ENCODE results near the gene HNRNPR.

HNRNPR gene

DNA sequence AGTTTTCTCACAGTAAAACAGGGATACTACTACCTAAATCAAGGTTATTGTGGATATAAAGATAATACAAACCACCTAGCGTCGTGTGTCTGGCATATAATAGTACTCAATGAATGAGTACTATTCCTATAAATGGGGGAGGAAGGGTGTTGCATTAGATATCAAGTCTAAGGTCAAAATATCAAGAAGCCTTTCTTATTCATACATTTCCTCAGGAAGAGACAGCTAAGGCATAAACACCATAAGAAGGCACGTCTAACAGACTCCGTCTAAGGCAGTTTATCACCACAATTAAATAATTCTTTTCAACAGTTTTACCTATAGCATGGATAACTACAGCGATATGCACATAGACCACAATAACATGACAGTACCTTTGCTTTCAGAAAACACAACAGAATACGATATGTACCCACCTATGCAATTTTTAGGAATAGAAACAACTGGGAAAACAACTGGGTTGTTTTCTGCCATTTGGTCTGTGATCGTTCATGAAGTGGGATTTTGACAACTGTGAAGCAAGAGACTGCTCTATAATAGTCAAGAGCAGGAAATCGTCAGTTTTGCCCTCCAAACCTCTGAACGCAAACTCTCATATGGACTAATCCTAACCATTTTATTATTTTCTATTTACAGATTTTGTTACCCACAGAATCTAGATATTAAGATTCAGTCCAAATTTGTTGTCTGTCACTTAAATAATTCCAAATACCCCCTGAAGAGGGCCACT is 53.1 kb downstream of the HNRNPR start:
- in situ Hi-C loops (cut with HindIII; ENCODE audit: low sequenced_read_pairs), result no loop called here
- DNase-seq (ENCODE audit: low read depth, low spot score), result no peak
- no peak overlapping the region for H3K4me3 ChIP-seq (ENCODE audit: low read depth, low read length)
- TF ChIP-seq, protein P1, sequence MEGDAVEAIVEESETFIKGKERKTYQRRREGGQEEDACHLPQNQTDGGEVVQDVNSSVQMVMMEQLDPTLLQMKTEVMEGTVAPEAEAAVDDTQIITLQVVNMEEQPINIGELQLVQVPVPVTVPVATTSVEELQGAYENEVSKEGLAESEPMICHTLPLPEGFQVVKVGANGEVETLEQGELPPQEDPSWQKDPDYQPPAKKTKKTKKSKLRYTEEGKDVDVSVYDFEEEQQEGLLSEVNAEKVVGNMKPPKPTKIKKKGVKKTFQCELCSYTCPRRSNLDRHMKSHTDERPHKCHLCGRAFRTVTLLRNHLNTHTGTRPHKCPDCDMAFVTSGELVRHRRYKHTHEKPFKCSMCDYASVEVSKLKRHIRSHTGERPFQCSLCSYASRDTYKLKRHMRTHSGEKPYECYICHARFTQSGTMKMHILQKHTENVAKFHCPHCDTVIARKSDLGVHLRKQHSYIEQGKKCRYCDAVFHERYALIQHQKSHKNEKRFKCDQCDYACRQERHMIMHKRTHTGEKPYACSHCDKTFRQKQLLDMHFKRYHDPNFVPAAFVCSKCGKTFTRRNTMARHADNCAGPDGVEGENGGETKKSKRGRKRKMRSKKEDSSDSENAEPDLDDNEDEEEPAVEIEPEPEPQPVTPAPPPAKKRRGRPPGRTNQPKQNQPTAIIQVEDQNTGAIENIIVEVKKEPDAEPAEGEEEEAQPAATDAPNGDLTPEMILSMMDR (IDR thresholded peaks at IDR 0.05; ENCODE audit: low read depth, low read length), result no peak

- no peak for DNase-seq (ENCODE audit: low read depth, low spot score)
- in situ Hi-C loops (cut with HindIII; ENCODE audit: low sequenced_read_pairs), result no loop called here
- H3K4me3 ChIP-seq (ENCODE audit: low read depth, low read length), result no peak overlapping the region
- TF ChIP-seq, protein P1 (IDR thresholded peaks at IDR 0.05; ENCODE audit: low read depth, low read length), result no peak
These were observed 55.4 kb downstream of the HNRNPR start for GRCh38 chr1:23288671-23289070.

DNA sequence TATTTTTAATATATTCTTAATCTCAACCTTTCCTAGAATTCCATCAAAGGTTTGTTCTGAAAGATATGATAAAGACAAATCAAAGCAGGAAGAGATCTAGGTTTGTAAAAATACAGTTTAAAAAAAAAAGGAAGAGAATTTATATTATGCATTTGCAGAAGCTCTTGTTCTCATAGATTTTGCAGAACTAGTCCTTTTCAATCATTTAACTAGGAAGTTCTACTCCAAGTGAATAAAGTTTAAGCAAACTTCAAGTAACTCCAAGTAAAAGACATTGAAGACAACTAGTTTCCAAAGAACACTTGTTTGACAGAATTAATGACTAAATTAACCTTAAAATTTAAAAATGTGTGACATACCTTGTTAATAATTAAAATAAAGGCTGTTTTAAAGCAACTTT is 55.9 kb downstream of the HNRNPR start:
- TF ChIP-seq, protein P1 (IDR thresholded peaks at IDR 0.05; ENCODE audit: low read depth, low read length), result no peak
- DNase-seq (ENCODE audit: low read depth, low spot score), result no peak
- in situ Hi-C loops (cut with HindIII; ENCODE audit: low sequenced_read_pairs), result no loop called here
- no peak overlapping the region for H3K4me3 ChIP-seq (ENCODE audit: low read depth, low read length)

- in situ Hi-C loops (cut with HindIII; ENCODE audit: low sequenced_read_pairs), result no loop called here
- no peak for DNase-seq (ENCODE audit: low read depth, low spot score)
- TF ChIP-seq, protein P1 (IDR thresholded peaks at IDR 0.05; ENCODE audit: low read depth, low read length), result no peak
- H3K4me3 ChIP-seq (ENCODE audit: low read depth, low read length), result no peak overlapping the region
These were observed 57.7 kb downstream of the HNRNPR start for GRCh38 chr1:23286401-23286800.

DNA sequence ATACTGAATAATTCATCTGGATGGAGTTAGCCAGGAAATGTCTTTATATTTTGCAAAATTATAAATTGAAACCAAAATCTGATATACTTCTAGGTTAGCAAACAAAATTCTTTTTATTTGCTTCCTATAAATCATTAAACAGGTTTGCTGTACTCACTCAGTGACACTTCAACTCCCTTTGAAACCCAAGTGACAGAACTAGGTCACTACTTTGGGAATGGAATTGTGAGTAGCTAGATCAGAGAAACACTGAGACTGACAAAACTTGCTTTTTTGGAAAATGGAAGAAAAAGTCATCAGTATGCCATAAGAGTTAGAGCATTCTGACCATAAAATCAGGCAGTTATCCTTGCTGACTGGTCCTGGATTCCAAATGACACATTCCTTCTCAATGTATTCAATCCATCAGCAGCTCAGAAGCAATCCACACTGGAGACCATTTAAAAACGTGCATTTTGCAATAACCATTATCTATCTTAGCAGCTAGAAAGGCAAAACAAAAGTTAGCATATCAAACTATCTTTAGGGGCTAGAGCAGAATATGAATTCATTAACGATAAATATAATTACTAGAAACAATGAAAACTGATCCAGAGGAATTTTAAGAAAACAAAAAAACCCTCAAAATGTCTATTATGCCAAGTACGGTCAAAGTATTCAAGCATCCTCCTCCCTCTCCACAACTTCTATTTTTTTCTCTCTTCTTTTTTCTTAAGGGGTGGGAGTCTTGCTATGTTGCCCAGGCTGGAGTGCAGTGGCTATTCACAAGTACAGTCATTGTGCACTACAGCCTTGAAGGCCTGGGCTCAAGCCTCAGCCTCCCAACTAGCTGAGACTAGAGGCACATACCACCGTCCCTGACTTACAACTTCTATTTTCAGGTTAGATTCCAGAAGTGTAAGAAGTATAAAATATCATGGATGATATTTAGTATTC is 60.1 kb downstream of the HNRNPR start:
- no peak overlapping the region for H3K4me3 ChIP-seq (ENCODE audit: low read depth, low read length)
- in situ Hi-C loops (cut with HindIII; ENCODE audit: low sequenced_read_pairs), result no loop called here
- DNase-seq (ENCODE audit: low read depth, low spot score), result peak; percentile 38
- TF ChIP-seq, protein P1 (IDR thresholded peaks at IDR 0.05; ENCODE audit: low read depth, low read length), result no peak

DNA sequence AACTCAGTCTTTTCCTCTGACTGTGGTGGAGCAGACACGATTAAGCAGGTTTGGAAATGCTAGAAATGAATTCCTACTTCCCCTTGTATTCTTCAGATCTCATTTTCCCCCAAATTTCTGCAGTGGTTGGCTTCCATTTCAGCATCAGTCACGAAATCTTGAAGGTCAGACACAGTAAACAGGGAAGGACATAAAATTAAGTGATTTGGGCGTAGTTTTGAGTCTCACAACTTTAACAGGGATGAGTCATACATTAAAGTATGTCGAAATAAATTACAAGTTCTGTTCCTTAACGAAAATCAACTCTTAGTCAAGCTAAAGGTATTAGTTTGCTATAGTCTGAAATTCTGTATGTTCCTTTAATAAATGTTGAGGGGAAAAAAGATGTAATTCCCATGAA is 61.1 kb downstream of the HNRNPR start:
- no peak overlapping the region for H3K4me3 ChIP-seq (ENCODE audit: low read depth, low read length)
- in situ Hi-C loops (cut with HindIII; ENCODE audit: low sequenced_read_pairs), result no loop called here
- TF ChIP-seq, protein P1 (IDR thresholded peaks at IDR 0.05; ENCODE audit: low read depth, low read length), result no peak
- DNase-seq (ENCODE audit: low read depth, low spot score), result peak; percentile 74

Data from astrocyte of the spinal cord (primary cell).